Subcutaneous adipose tissue (tissue), 4 donors: Measurements from ENCODE around the gene MEGF9. TPM values are rescaled to one million over a fixed set of nuclear protein-coding genes. Genes with fewer than 3 reads are reported as not detected.

ENCODE experiments used
- total RNA-seq, 4 donors: library from RNA; depleted of rRNA; stranded (reverse); fragments of >200 nt; gene quantifications; one replicate each; pipeline ENCODE4 v1.1.0, GENCODE V29; 2016
- TF ChIP-seq, protein P1 (sequence below): fragments of 450-650 bp; IDR thresholded peaks from one replicate; pipeline ENCODE4 v1.5.1; 2016; ENCODE audit warnings: low read depth, mild to moderate bottlenecking, control low read depth, antibody characterized with exemption, moderate library complexity

MEGF9 gene
- total RNA-seq, 4 donors from 2014 or later: 33.7 to 55.1 (median 41.8) TPM

DNA sequence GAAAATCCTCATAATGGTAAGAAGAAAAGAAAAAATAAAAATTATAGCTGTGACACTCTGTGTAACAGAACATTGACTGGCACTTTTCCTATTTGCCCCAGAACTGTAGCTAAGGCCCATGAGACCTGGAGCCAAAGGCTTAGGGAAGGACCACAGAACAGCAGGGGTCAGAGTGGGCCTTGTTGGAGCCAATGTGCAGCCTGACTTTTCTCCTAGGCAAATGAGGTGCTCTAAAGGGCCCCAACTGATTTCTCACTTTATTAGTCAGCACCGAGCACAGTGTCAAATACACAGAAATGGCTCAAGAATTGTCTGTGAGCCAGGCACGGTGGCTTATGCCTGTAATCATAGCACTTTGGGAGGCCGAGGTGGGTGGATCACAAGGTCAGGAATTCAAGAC, 4.0 kb upstream of the MEGF9 start:
- TF ChIP-seq, protein P1, sequence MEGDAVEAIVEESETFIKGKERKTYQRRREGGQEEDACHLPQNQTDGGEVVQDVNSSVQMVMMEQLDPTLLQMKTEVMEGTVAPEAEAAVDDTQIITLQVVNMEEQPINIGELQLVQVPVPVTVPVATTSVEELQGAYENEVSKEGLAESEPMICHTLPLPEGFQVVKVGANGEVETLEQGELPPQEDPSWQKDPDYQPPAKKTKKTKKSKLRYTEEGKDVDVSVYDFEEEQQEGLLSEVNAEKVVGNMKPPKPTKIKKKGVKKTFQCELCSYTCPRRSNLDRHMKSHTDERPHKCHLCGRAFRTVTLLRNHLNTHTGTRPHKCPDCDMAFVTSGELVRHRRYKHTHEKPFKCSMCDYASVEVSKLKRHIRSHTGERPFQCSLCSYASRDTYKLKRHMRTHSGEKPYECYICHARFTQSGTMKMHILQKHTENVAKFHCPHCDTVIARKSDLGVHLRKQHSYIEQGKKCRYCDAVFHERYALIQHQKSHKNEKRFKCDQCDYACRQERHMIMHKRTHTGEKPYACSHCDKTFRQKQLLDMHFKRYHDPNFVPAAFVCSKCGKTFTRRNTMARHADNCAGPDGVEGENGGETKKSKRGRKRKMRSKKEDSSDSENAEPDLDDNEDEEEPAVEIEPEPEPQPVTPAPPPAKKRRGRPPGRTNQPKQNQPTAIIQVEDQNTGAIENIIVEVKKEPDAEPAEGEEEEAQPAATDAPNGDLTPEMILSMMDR: no peak

DNA sequence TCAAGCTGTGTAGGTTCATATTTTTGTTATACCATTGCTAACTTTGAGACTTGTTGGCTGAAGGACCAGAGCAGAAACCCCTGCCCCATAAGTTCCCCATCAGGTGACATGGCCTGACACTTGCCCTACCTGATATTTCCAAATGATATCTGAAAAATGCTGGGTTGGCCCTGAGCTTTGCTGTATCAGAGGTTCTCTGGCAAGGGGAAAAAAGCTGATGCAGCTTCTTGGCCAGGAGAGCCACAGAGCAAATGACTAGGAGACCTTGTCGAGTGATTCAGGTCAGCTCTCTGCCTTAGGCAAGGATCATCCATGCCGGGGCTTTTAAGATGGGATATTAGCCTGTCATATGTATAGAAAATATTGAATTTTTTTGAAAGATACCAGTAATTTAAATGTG, 2.9 kb upstream of the MEGF9 start:
- TF ChIP-seq, protein P1: no peak

GRCh38 chr9:120716483-120716882, 2.2 kb upstream of the MEGF9 start:
- TF ChIP-seq, protein P1: no peak

DNA sequence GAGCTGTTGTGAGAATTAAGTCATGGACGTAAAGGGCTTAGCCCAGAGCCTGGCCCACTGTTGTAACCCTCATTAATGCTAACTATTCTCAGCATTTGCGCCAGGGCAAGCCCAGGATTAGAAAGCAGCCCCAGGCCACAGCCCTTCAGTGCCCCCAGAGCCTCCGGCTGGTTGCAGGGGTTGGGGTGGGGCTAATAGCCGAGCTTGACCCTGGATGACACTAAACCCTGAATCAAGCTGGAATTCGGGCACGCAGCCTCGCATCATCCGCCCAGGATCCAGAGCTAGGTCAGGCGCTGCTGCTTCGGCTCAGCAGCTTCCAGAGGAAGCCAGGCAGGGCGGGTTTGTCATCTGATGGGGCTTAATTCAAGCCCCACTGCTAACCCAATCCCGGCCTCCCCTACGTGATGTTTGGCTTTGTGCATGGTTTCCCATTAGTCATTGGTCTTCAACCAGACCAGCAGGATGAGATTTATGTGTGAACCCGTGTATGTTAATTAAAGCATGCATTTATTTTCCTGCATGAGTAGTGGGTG, 1.2 kb upstream of the MEGF9 start:
- TF ChIP-seq, protein P1: no peak

GRCh38 chr9:120714846-120715388, 647 bp upstream of the MEGF9 start:
- TF ChIP-seq, protein P1: no peak

DNA sequence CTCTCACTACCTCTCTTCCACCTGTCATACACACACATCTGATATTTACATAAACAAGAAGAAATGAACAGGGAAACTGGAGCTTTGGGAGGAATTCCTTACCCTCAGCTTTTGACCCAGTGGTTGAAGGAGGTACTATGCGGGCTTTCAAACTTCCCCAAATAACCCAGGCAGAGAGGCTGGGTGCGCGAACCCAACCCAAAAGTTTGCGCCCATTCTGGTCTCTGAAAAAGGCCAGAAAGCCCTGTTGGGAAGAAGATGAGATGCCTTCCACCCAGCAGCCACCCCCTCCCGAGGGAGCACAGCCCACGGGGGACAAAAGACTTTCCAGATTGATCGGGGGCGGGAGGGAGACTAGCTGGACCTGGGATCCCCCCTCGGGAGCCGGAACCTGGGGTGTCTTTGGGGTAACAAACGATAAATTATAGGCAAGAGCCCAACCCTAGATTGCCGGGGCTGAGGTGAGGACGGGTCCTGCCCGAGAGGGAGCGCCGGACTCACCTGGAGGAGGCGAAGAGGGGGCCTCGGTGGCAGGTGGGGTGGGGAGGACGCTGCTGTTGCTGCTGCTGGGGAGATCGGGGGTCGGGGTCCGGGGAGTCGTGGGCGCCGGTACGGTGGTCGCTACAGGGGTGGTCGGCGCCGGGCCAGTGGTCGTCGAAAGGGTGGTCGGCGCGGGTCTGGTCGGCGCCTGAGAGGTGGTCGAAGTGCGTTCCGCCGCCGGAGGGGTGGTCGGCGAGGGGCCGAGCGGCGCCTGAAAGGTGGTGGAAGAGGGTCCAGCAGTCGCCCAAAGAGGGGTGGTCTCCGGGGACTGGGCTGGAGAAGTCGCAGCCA, 798 bp downstream of the MEGF9 start:
- TF ChIP-seq, protein P1: no peak

DNA sequence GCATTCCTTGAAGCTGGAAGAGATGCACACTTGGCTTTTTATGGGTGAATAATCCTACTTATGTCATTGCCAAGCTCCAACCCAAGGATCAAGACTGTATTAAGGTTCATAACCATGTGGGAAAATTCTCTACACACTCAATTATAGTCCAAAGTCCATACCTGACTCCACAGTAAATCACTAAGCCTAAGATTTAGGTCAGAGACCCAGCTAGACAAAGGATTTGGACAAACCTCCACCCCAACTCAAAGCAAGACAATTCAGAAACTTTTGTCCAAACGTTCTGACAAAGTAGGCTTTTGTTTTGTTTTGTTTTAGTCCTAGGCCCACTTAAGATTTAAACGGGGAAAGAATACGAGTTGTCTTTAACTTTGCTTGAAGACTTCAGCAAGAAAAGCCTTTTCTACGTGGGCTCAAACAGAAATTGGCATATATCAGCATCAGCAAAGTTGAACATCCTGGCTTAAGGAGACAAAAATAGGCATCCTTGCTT, 1.7 kb downstream of the MEGF9 start:
- TF ChIP-seq, protein P1: no peak
